Measurements from ENCODE around the gene RFX7.

Gene RFX7

DNA sequence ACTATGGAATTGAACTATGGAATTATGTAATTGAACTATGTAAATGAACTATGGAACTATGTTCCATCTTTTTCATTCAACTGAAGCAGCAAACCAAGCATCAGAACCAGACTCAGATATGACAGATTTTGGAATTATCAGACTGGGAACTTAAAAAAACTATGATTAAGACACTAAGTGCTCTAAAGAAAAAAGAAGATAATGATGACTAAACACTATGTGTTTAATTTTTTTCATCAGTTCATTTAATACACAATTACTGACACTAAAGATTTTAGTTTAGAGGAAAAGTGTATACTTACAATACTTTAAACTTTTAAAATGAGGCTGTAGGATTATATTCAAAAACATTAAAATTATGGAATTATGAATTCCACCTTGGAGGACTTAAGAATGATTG lies 15.3 kb downstream of the RFX7 start:
- Histone ChIP-seq H3K9me3 (peaks cover 96% of the 10 kb centered on the region), H3K36me3 (peaks cover 80% of the 10 kb centered on the region), H3K27ac (no peak overlapping the region), H3K4me3 (no peak overlapping the region), H3K9ac (no peak overlapping the region), H4K20me1 (no peaks in the 10 kb centered on the region), H3K27me3 (no peaks in the 10 kb centered on the region), H3K4me2 (no peak overlapping the region), H3K4me1 (no peaks in the 10 kb centered on the region)
- no peak for TF ChIP-seq Cebpa-rat (IDR thresholded peaks at IDR 0.05)

DNA sequence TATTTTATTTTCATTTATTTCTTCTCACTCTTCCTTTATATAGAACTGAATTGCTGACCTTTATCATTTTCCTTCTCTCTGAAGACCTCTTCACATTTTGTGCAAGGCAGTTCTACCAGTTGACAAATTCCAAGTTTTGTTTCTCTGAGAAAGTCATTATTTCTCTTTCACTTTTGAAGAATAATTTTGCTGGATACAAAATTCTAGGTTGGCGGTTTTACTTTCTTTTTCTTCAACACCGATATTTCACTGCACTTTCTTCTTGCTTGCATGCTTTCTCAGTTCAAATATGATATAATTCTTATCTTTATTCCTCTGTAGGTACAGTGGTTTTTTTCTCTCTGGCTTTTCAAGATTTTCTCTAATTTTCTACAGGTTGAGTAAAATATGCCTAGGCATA lies 15.9 kb downstream of the RFX7 start:
- H3K4me3 ChIP-seq, result no peak overlapping the region
- no peak for TF ChIP-seq Cebpa-rat (IDR thresholded peaks at IDR 0.05)
- H3K27me3 ChIP-seq, result no peaks in the 10 kb centered on the region
- H3K36me3 ChIP-seq, result peaks cover 80% of the 10 kb centered on the region
- H4K20me1 ChIP-seq, result no peaks in the 10 kb centered on the region
- H3K27ac ChIP-seq, result no peak overlapping the region
- no peaks in the 10 kb centered on the region for H3K4me1 ChIP-seq
- H3K9me3 ChIP-seq, result peaks cover 96% of the 10 kb centered on the region
- H3K4me2 ChIP-seq, result no peak overlapping the region
- H3K9ac ChIP-seq, result no peak overlapping the region

DNA sequence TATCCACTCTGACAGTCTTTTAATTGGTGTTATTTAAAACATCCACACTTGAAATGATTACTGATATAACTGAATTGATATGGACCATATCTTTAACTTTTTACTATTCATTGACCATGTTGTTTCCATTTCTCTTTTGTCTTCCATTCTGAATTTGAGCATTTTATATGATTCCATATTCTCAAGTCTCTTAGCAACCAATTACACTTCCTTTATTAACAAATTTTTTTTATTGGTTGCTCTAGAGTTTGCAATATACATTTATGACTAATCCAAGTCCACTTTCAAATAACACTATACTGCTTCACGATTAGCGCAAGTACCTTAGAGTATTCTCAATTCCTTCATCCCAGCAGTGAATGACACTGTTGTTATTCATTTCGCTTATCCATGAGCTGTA lies 16.4 kb downstream of the RFX7 start:
- H3K4me3 ChIP-seq, result no peak overlapping the region
- H3K27ac ChIP-seq, result no peak overlapping the region
- peaks cover 96% of the 10 kb centered on the region for H3K9me3 ChIP-seq
- no peak overlapping the region for H3K9ac ChIP-seq
- H3K27me3 ChIP-seq, result no peaks in the 10 kb centered on the region
- no peaks in the 10 kb centered on the region for H4K20me1 ChIP-seq
- no peaks in the 10 kb centered on the region for H3K4me1 ChIP-seq
- peaks cover 80% of the 10 kb centered on the region for H3K36me3 ChIP-seq
- TF ChIP-seq Cebpa-rat (IDR thresholded peaks at IDR 0.05), result no peak
- H3K4me2 ChIP-seq, result no peak overlapping the region

DNA sequence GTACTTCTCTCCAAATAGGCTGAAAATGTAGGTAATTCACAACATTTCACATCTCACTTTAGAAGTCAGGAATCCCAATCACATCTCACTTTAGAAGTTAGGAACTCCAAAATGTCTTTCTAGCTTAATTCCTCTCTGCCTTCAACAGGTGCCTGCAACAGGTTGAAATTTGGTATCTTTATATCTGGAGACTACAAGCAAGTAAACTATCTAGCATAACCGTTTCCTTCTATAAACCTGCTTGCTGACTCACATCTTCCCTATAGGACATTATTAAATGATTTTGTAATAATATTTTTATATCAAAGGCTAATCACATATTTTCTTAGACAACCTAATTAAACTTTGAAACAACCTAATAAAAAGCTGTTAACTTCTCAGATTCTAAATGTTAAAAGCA lies 18.2 kb downstream of the RFX7 start:
- peaks cover 75% of the 10 kb centered on the region for H3K36me3 ChIP-seq

DNA sequence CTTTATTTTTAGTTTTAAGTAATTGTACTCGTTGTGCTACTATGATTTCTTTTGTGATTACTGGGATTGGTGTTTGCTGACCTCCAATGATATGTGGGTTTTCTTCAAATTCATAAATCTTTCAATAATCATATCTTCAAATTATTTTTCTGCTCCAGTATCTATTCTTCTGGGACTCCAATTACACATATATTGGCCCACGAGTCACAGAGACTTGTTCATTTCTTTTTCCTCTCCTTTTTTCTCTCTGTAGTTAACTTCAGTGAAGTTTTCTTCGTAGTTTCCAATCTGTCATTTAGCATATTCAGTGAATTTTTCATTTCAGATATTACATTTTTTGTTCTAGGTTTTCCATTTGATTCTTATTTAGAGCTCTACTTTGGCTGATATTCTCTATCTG lies 21.4 kb downstream of the RFX7 start:
- Histone ChIP-seq H3K4me1 (no peaks in the 10 kb centered on the region), H4K20me1 (peaks cover 14% of the 10 kb centered on the region), H3K36me3 (peaks cover 61% of the 10 kb centered on the region)

More for the DNA sequence above, 18.2 kb downstream of the RFX7 start:
- TF ChIP-seq Cebpa-rat (IDR thresholded peaks at IDR 0.05), result no peak
- no peaks in the 10 kb centered on the region for H3K4me1 ChIP-seq
- no peak overlapping the region for H3K4me3 ChIP-seq
- no peaks in the 10 kb centered on the region for H3K27me3 ChIP-seq
- no peak overlapping the region for H3K27ac ChIP-seq
- no peaks in the 10 kb centered on the region for H4K20me1 ChIP-seq
- peaks cover 94% of the 10 kb centered on the region for H3K9me3 ChIP-seq
- H3K4me2 ChIP-seq, result no peak overlapping the region
- no peak overlapping the region for H3K9ac ChIP-seq

DNA sequence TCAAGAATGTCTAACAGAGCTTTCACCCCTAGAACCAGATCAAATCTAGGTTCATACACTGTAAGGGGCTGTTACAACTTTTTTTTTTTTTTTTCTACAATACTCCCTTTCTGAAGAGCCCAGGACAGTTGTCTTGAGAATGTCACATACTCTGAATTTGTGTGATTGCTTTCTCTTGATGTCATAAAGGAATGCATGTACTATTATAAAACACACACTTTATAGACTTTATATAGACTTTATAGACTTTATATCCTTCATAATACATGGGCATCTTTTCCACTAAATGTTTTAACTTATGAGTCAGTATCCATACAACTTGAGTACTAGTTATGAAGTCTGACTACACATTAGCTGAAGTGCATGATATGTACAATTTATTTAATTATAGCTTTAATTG lies 26.3 kb downstream of the RFX7 start:
- Histone ChIP-seq H3K4me3 (no peak overlapping the region), H3K27me3 (no peaks in the 10 kb centered on the region), H3K4me2 (no peak overlapping the region), H3K4me1 (no peaks in the 10 kb centered on the region), H3K36me3 (peaks cover 38% of the 10 kb centered on the region), H4K20me1 (peaks cover 25% of the 10 kb centered on the region), H3K9me3 (peaks cover 63% of the 10 kb centered on the region), H3K27ac (no peak overlapping the region), H3K9ac (no peak overlapping the region)
- no peak for TF ChIP-seq Cebpa-rat (IDR thresholded peaks at IDR 0.05)

More for the DNA sequence above, 21.4 kb downstream of the RFX7 start:
- Histone ChIP-seq H3K27me3 (no peaks in the 10 kb centered on the region), H3K4me2 (no peak overlapping the region), H3K4me3 (no peak overlapping the region), H3K9ac (no peak overlapping the region), H3K9me3 (peaks cover 82% of the 10 kb centered on the region), H3K27ac (no peak overlapping the region)
- TF ChIP-seq Cebpa-rat (IDR thresholded peaks at IDR 0.05), result no peak

DNA sequence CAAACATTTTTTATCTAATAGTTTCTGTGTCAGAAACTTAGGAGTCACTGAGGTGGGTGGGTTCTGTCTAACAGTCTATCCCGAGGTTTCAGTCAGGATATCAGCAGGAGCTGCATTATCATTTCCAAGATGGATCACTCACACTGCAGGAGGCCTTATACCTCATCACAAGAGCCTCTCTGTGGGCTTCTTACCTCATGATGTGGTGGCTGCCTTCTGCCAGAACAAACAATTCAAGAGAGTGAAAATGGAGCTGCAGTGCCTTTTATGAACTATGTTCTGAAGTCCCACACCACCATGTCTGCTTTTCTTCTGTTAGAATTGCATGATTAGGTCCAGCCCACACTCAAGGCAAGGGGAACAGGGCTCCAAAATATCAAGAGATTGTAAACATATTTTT lies 27.9 kb downstream of the RFX7 start:
- H3K4me1 ChIP-seq, result no peaks in the 10 kb centered on the region
- no peak overlapping the region for H3K9ac ChIP-seq
- peaks cover 25% of the 10 kb centered on the region for H4K20me1 ChIP-seq
- no peak overlapping the region for H3K27ac ChIP-seq
- H3K4me2 ChIP-seq, result no peak overlapping the region
- H3K4me3 ChIP-seq, result no peak overlapping the region
- peaks cover 40% of the 10 kb centered on the region for H3K36me3 ChIP-seq
- no peak for TF ChIP-seq Cebpa-rat (IDR thresholded peaks at IDR 0.05)
- peaks cover 65% of the 10 kb centered on the region for H3K9me3 ChIP-seq
- H3K27me3 ChIP-seq, result no peaks in the 10 kb centered on the region

DNA sequence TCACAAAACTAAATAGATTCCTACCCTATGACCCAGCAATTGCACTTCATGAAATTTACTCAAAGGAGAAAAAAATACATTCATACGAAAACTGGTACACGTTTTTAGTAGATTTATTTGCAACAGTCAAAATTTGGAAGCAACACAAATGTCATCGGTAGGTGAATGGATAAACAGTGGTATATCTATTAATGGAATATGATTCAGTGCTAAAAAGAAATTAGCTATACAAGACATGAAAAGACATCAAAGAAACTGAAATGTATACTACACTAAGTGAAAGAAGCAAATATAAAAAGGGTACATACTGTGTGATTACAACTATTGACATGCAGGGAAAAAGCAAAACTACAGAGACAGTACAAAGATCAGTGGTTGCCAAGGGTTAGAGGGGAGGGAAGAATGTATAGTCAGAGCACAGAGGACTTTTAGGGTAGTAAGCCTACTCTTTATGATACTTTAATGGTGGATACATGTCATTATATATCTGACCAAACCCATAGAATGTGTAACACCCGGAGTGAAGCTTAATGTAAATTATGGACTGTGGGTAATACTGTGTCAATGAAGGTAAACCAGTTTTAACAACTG lies 31.6 kb downstream of the RFX7 start:
- no peak overlapping the region for H3K9ac ChIP-seq
- no peak for TF ChIP-seq Cebpa-rat (IDR thresholded peaks at IDR 0.05)
- H3K9me3 ChIP-seq, result peaks cover 50% of the 10 kb centered on the region
- H3K27ac ChIP-seq, result no peak overlapping the region
- peaks cover 42% of the 10 kb centered on the region for H4K20me1 ChIP-seq
- H3K4me2 ChIP-seq, result no peak overlapping the region
- H3K4me1 ChIP-seq, result peaks cover 25% of the 10 kb centered on the region
- H3K4me3 ChIP-seq, result no peak overlapping the region
- no peaks in the 10 kb centered on the region for H3K27me3 ChIP-seq
- H3K36me3 ChIP-seq, result peaks cover 22% of the 10 kb centered on the region

- H4K20me1 ChIP-seq, result peaks cover 39% of the 10 kb centered on the region
- no peak overlapping the region for H3K9ac ChIP-seq
- no peak overlapping the region for H3K4me3 ChIP-seq
- peaks cover 28% of the 10 kb centered on the region for H3K4me1 ChIP-seq
- H3K36me3 ChIP-seq, result peaks cover 26% of the 10 kb centered on the region
- H3K4me2 ChIP-seq, result no peak overlapping the region
- H3K27ac ChIP-seq, result no peak overlapping the region
- no peak for TF ChIP-seq Cebpa-rat (IDR thresholded peaks at IDR 0.05)
- no peaks in the 10 kb centered on the region for H3K27me3 ChIP-seq
- H3K9me3 ChIP-seq, result peaks cover 55% of the 10 kb centered on the region
Measured at GRCh38 chr15:56211064-56211463, 32.6 kb downstream of the RFX7 start.

GRCh38 chr15:56208641-56209155 lies 35.0 kb downstream of the RFX7 start:
- TF ChIP-seq Cebpa-rat (IDR thresholded peaks at IDR 0.05), result no peak
- Histone ChIP-seq H3K27ac (no peak overlapping the region), H3K36me3 (peaks cover 39% of the 10 kb centered on the region), H3K27me3 (no peaks in the 10 kb centered on the region), H3K9ac (no peak overlapping the region), H3K4me1 (peaks cover 28% of the 10 kb centered on the region), H3K4me2 (peak overlapping the region; percentile 67), H3K4me3 (no peak overlapping the region), H4K20me1 (peaks cover 41% of the 10 kb centered on the region), H3K9me3 (peaks cover 56% of the 10 kb centered on the region)
